NCI-H2227 (cell line): ENCODE measurements around the gene PWWP2B.

ENCODE experiments used
- DNase-seq: peaks from one replicate; lab custom pipeline; 2025; ENCODE audit not compliant: unreplicated experiment; lab: John Stamatoyannopoulos, UW

The PWWP2B gene

DNA sequence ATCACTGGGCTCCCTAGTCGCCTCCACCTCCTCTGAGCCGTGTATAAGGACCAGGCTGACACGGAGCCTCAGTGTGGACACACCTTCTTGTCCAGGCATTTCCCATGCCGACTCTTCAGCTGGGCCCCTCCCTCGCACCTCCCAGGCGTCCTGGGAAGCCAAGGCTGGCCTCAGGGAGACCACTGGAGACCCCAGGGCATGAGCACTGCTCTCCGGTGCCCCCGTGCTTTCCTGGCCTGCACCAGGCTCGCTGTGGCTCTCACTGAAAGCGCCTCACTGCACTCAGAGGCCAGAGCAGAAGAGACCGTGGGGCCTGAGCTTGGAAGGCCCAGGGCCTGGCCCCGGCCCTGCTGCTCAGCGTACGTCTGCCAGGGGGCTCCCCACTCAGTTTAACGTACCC, 33.6 kb upstream of the PWWP2B start:
- DNase-seq = no peak

DNA sequence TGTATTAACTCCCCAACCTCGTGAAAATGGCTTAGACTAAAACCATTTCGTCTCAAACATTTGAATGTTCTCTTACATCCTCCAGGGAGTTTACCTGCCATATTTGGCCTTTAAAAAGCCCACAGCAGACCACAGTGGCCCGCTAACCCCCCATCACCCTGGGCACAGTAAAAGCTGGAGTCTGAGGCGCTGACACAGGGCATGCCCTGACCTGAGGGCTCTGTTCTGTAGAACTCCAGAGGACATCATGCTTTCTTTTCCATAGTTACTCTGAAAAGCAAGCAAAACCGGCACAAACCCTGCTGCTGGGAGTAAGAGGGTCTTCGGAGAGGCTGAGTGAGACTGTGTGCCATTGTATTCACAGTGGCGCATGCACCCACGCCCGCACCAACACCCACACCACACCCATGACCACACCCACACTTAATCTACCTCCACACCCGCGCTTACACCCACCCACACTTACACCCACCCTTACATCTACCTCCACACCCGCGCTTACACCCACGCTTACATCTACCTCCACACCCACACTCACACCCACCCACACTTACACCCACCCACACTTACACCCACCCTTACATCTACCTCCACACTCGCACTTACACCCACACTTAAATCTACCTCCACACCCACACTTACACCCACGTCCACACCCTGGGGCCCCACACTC, 32.9 kb upstream of the PWWP2B start:
- peak; percentile 4 for DNase-seq

DNA sequence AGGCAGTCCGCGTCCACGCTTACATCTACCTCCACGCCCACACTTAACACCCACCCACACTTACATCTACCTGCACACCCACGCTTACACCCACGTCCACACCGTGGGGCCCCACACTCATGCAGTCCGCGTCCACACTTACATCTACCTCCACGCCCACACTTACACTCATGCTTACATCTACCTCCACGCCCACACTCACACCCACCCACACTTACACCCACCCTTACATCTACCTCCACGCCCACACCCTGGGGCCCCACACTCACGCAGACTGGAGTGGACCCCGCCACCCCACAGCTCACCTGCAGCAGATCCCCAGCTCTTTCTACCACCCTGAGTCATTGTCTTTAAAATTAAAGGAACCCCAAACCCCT, 32.4 kb upstream of the PWWP2B start:
- DNase-seq = no peak

- DNase-seq = no peak
Measured at GRCh38 chr10:132365102-132365501, 31.9 kb upstream of the PWWP2B start.

- no peak for DNase-seq
Measured at GRCh38 chr10:132366006-132366405, 31.0 kb upstream of the PWWP2B start.

- DNase-seq = no peak
Measured at GRCh38 chr10:132366499-132366898, 30.5 kb upstream of the PWWP2B start.

- DNase-seq = no peak
Measured at GRCh38 chr10:132368391-132368790, 28.6 kb upstream of the PWWP2B start.

- no peak for DNase-seq
Measured at GRCh38 chr10:132368881-132369635, 27.9 kb upstream of the PWWP2B start.

DNA sequence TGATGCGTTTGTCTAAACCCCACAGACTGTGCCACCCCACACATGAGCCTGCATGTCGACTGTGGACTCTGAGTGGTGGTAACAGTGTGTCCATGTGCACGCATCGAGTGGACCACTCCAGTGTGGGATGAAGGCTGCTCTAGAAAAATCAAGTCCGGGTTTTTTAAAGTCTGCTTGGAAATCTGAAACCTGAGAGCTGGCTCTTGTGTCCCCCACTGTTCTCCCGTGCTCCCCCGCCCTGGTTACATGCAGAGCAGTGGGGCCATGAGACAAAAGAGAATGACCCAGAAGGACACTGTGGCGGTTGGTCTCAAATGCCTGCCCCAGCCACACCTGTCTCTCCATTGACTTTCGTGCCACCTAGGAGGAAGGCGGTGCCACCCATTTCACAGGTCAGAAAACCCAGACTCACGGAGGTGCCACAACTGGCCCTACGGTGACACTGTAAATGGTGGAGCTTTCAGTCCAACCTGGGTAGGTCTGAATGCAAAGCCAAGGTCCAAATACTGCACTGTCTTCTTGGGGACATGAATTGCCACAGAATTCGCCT, 27.3 kb upstream of the PWWP2B start:
- DNase-seq = no peak

GRCh38 chr10:132370426-132371340, 26.3 kb upstream of the PWWP2B start:
- no peak for DNase-seq

GRCh38 chr10:132371641-132372081, 25.3 kb upstream of the PWWP2B start:
- no peak for DNase-seq

- no peak for DNase-seq
Measured at GRCh38 chr10:132372516-132373095, 24.4 kb upstream of the PWWP2B start.

DNA sequence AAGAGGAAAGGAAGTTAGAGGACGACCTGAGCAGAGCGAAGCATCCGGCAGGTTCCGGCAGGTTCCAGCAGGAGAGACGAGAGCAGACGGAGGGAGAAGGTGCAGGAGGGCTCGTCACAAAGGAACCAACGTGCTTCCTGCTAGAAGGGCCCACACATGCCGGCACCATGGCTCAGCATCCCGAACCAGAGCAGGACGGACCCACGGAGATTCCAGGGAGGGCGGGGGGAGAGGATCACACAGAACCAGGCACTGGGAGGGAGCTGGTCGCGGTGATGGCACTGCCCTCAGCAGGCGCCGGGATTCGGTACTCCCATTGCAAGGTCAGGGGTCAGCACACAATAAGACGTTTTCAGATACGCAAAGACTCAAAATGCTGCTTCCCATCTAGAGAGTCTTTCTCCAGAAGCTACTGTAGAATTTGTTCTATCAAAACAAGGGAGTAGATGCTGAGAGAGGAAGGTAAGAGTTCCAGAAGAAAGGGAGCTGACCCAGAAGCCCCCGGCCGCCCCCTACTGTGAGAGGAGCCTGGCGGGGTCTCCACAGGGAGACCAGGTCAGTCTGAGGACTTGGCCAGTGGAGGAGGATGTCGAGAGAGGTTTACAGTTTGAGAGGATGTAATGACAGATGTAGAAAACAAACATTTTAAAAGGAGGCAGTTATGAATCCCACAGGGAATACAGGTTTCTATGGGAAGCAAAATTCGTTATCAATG, 23.6 kb upstream of the PWWP2B start:
- no peak for DNase-seq

- DNase-seq = no peak
Measured at GRCh38 chr10:132374176-132374575, 22.8 kb upstream of the PWWP2B start.

DNA sequence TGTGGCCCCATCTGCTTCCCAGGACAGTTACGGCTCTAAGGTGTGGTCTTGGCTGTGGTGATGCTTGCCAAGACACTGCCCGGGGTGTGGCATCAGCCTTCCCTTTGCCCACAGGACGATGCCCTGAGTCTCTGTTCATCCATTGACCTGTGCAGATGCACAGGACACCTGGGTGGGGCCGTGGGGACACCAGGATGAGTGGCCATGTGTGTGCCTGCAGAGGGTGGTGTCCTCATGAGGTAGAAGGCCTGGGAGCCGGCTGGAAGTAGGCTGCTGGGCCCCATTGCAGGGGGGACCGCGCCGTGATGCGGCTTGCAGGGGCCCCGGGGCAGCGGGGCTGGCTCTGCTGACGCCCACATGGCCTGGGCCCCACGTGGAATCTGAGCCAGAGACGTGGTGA, 22.4 kb upstream of the PWWP2B start:
- DNase-seq = no peak

DNA sequence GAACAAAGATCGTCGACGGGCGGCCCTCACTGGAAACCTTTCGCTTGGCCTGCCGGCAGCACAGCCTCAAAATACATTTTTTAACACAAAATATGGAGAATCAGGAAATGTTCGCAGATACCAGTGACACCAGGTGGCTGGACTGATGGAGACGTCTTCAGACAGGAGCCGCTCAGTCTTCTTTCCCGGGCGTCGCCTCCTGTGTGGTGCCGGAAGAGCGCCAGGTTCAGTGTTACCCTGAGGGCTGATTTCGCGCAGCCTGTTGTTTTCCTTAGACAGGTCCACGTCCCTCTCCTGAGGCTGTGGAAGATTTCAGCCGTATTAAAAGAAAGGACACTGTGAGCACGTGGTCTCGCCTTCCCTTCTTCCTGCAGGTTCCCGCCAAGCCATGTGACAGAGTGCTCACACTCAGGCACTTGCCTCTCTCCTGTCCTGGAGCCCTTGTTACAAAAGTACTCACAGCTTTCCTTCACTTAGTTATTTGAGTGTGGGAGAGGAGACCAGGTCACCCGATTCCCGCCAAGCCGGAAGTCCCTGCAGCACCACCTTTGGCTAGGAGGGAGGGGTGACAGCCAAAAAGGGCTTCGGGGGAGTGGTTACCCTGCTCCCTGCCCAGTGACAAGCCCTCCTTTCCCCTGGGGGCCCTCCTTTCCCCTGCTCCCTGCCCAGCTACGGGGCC, 21.7 kb upstream of the PWWP2B start:
- DNase-seq = no peak

DNA sequence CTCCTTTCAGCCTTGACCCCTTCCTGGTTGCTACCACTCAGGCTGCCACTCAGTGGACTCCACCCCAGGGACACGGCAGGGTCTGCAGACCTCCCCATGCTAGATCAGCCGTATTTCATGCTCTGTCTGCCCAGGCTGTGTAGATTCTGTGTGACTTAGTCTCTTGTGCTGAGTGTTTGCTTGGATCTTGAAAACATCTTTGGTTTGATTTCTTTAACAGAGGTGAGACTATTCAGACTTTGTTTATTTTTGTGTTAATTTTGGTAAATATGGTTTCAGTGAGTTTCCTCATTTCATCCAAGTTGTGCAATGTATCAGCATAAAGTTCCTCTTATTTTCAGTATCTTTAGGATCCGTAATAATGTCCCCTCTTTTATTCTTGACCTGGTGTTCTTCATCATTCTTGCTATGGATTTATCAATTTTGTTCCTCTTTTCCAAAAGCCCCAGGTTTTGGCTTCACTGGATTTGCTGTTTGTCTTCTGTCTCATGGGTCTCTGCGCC, 21.2 kb upstream of the PWWP2B start:
- DNase-seq = no peak

DNA sequence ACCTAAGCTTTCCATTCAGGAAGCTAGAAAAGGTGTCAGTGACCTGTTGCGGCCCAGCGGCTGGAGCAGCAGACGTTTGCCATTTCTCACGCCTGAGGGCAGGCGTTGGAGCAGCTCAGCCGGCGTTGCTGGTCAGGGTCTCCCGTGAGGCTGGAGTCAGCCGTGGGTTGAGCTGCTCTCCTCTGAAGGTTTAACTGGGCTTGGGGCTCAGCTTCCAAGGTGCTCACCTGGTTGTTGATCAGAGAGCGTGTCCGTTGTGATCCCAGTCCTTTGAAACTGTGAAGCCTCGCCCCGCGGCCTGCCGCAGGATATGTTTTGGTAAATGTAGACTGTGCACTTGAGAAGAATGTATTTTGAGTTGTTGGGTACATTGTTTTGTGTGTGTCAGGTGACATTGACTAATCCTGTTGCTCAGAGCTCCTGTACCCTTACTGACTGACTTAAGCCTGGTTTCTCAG, 20.6 kb upstream of the PWWP2B start:
- DNase-seq = no peak

GRCh38 chr10:132377326-132377725, 19.7 kb upstream of the PWWP2B start:
- no peak for DNase-seq
